ENCODE results near the gene SLC6A2.

Gene SLC6A2

DNA sequence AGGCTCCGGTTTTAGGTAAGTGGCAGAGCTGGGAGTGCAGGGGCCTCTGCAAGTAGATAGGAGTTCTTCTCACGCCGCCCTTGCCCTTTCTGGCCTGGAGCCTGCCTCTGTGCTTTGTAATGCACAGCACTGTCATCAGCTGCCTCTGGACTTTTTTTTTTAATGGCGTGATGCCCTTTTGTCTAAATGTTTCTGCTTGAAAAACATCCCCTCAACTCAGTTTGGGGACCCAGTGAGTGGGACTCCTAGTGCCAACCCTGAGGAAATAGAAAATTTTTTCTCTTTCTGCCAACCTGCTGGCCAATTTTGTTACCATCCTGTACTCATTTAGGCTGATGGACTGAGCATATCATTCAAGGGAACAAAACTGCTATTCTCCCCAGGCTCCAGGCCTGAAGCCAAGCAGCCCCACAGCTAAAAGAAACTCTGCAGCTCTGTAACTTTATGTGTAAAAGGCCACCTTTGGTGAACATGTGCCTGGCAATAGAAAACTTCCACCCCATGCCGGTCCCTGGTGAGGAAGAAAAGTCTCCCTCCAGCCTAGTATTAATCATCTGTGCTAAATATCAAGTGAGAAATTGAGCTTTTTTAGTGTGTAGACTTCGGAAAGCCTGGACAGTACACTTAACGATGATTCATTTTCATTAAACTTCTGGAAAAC is 22.5 kb downstream of the SLC6A2 start:
- no peaks in the 10 kb centered on the region for H4K20me1 ChIP-seq (ENCODE audit: insufficient read depth, low read length)
- no peaks in the 10 kb centered on the region for H3K79me2 ChIP-seq (ENCODE audit: low read length)
- no peak overlapping the region for H3K27ac ChIP-seq (ENCODE audit: low read length)
- H3K4me1 ChIP-seq (ENCODE audit: low read length): no peaks in the 10 kb centered on the region
- no peaks in the 10 kb centered on the region for H3F3A ChIP-seq (ENCODE audit: insufficient read depth, low read length)
- H3K36me3 ChIP-seq (replicated peaks; ENCODE audit: insufficient read depth, low read length): no peaks in the 10 kb centered on the region
- no peak overlapping the region for H3K4me2 ChIP-seq (ENCODE audit: low read depth, low read length)
- no peaks in the 10 kb centered on the region for H3K9me2 ChIP-seq (replicated peaks; ENCODE audit: insufficient read depth, low read length)
- H2AFZ ChIP-seq (ENCODE audit: low read length): no peak overlapping the region
- TF ChIP-seq EZH2 (optimal IDR thresholded peaks at IDR 0.05; ENCODE audit: low read depth, low read length) (no peak), EZH2phosphoT487 (IDR thresholded peaks at IDR 0.05; ENCODE audit: low read length) (no peak)
- TF ChIP-seq, protein P1, sequence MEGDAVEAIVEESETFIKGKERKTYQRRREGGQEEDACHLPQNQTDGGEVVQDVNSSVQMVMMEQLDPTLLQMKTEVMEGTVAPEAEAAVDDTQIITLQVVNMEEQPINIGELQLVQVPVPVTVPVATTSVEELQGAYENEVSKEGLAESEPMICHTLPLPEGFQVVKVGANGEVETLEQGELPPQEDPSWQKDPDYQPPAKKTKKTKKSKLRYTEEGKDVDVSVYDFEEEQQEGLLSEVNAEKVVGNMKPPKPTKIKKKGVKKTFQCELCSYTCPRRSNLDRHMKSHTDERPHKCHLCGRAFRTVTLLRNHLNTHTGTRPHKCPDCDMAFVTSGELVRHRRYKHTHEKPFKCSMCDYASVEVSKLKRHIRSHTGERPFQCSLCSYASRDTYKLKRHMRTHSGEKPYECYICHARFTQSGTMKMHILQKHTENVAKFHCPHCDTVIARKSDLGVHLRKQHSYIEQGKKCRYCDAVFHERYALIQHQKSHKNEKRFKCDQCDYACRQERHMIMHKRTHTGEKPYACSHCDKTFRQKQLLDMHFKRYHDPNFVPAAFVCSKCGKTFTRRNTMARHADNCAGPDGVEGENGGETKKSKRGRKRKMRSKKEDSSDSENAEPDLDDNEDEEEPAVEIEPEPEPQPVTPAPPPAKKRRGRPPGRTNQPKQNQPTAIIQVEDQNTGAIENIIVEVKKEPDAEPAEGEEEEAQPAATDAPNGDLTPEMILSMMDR (IDR thresholded peaks at IDR 0.05; ENCODE audit: low read length): no peak
- no peak overlapping the region for H3K9ac ChIP-seq (ENCODE audit: low read length)
- H3K27me3 ChIP-seq (replicated peaks; ENCODE audit: insufficient read depth, low read length): no peaks in the 10 kb centered on the region
- no peaks in the 10 kb centered on the region for H3K9me3 ChIP-seq (replicated peaks; ENCODE audit: insufficient read depth, low read length)
- no peak overlapping the region for H3K4me3 ChIP-seq (ENCODE audit: low read length)
- DNase-seq: no peak

DNA sequence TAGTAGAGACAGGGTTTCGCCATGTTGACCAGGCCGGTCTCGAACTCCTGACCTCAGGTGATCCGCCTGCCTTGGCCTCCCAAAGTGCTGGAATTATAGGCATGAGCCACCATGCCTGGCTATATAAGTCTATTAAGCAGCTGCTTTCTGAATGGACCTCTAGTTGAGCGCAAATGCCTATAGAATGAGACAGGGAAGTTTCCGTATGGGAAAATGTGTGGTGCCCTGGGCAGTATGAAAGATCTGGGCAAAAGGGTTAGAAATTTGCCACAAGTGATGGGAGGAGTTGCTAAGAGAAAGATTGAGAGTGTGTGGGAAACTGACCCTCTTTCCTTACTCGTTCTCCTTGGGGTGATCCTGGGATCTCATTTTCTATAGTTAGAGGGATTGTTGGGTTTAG is 26.3 kb downstream of the SLC6A2 start:
- Histone ChIP-seq H3K9me2 (replicated peaks; ENCODE audit: insufficient read depth, low read length) (no peaks in the 10 kb centered on the region), H3K9me3 (replicated peaks; ENCODE audit: insufficient read depth, low read length) (no peaks in the 10 kb centered on the region), H3K9ac (ENCODE audit: low read length) (no peak overlapping the region), H4K20me1 (ENCODE audit: insufficient read depth, low read length) (no peaks in the 10 kb centered on the region), H3K36me3 (replicated peaks; ENCODE audit: insufficient read depth, low read length) (no peaks in the 10 kb centered on the region), H3K4me1 (ENCODE audit: low read length) (no peaks in the 10 kb centered on the region), H3K4me2 (ENCODE audit: low read depth, low read length) (no peak overlapping the region), H3K27me3 (replicated peaks; ENCODE audit: insufficient read depth, low read length) (no peaks in the 10 kb centered on the region), H3K79me2 (ENCODE audit: low read length) (no peaks in the 10 kb centered on the region), H3K4me3 (ENCODE audit: low read length) (no peak overlapping the region), H3K27ac (ENCODE audit: low read length) (no peak overlapping the region), H3F3A (ENCODE audit: insufficient read depth, low read length) (no peaks in the 10 kb centered on the region), H2AFZ (ENCODE audit: low read length) (no peak overlapping the region)
- TF ChIP-seq, protein P1 (IDR thresholded peaks at IDR 0.05; ENCODE audit: low read length): no peak
- TF ChIP-seq EZH2 (optimal IDR thresholded peaks at IDR 0.05; ENCODE audit: low read depth, low read length) (no peak), EZH2phosphoT487 (IDR thresholded peaks at IDR 0.05; ENCODE audit: low read length) (no peak)
- no peak for DNase-seq

DNA sequence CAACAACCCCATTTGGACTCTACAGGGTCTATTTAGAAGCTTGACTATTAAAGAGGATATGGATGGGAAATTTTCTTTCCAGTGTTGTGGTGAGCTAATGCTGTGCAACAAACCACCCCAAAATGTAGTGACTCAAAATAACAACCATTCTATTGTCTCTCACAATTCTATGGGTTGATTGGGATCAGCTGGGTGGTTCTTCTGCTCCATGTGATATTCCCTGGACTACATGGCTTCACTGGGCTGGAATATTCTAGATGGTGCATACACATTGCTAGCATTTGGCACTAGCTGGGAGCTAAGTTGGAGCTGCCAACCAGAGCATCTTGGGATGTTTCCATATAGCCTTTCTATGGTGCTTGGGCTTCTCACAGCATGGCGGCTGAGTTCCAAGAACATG is 30.2 kb downstream of the SLC6A2 start:
- Histone ChIP-seq H2AFZ (ENCODE audit: low read length) (no peak overlapping the region), H3F3A (ENCODE audit: insufficient read depth, low read length) (no peaks in the 10 kb centered on the region), H3K4me2 (ENCODE audit: low read depth, low read length) (no peak overlapping the region), H3K27ac (ENCODE audit: low read length) (no peak overlapping the region), H3K9me2 (replicated peaks; ENCODE audit: insufficient read depth, low read length) (no peaks in the 10 kb centered on the region), H3K4me3 (ENCODE audit: low read length) (no peak overlapping the region), H4K20me1 (ENCODE audit: insufficient read depth, low read length) (no peaks in the 10 kb centered on the region), H3K27me3 (replicated peaks; ENCODE audit: insufficient read depth, low read length) (no peaks in the 10 kb centered on the region), H3K4me1 (ENCODE audit: low read length) (no peaks in the 10 kb centered on the region), H3K9ac (ENCODE audit: low read length) (no peak overlapping the region), H3K79me2 (ENCODE audit: low read length) (no peaks in the 10 kb centered on the region), H3K36me3 (replicated peaks; ENCODE audit: insufficient read depth, low read length) (no peaks in the 10 kb centered on the region), H3K9me3 (replicated peaks; ENCODE audit: insufficient read depth, low read length) (no peaks in the 10 kb centered on the region)
- DNase-seq: no peak
- no peak for TF ChIP-seq EZH2phosphoT487 (IDR thresholded peaks at IDR 0.05; ENCODE audit: low read length)
- TF ChIP-seq, protein P1 (IDR thresholded peaks at IDR 0.05; ENCODE audit: low read length): no peak
- no peak for TF ChIP-seq EZH2 (optimal IDR thresholded peaks at IDR 0.05; ENCODE audit: low read depth, low read length)
